Right cardiac atrium (tissue), 5 donors: ENCODE results near the gene LMX1B. TPM values are rescaled to one million over a fixed set of nuclear protein-coding genes. Genes with fewer than 3 reads are reported as not detected.

Experiments
- ATAC-seq, 2 donors: fragments of 200-7000 bp; cut with Tn5 transposase; one replicate each; pipeline versions ENCODE4 v1.8.0 to v1.9.1; 2020; ENCODE audit warnings: moderate library complexity in 2 of 2, mild to moderate bottlenecking in 1 of 2
- DNase-seq, 3 donors: peaks; one replicate each; pipeline ENCODE4 v3.0.0-alpha.2; 2020
- H3K27ac ChIP-seq: one replicate; pipeline ENCODE4 v1.5.1; 2013; ENCODE audit warnings: mild to moderate bottlenecking, low read length, control low read depth, moderate library complexity
- H3K27me3 ChIP-seq: one replicate; pipeline ENCODE4 v1.6.1; 2013; ENCODE audit not compliant: control insufficient read depth, insufficient read depth
- H3K4me1 ChIP-seq: one replicate; pipeline ENCODE4 v1.6.1; 2013; ENCODE audit warnings: low read length; ENCODE audit not compliant: control insufficient read depth, insufficient read depth
- H3K4me3 ChIP-seq: one replicate; pipeline ENCODE4 v1.5.1; 2013; ENCODE audit warnings: low read length, control low read depth
- H3K9me3 ChIP-seq: one replicate; pipeline ENCODE4 v1.6.1; 2013; ENCODE audit warnings: low read length; ENCODE audit not compliant: control insufficient read depth
- WGBS: extraction: QIAGEN DNeasy Blood & Tissue Kit; methylation state at CpG from one replicate; pipeline ENCODE4 v1.1.7; 2013; 5-methylcytosine and 5-hydroxymethylcytosine counted together
- intact Hi-C, 4 donors: fragments of 100-400 bp; cut with DNase I; formaldehyde crosslinking; loops; one replicate each; pipeline versions ENCODE4 v1.11.0 to v1.14.0; 2022 to 2023
- polyA plus RNA-seq: library from polyadenylated mRNA; stranded (reverse); fragments of 200-250 nt; gene quantifications from one replicate; pipeline ENCODE4 v1.2.3, GENCODE V29; 2013
- total RNA-seq, 4 donors: library from RNA; stranded (reverse); fragmentation: NEBNext Ultra II Directional; extraction: Animal tissue kit (Norgen Biotek cat#: 25700); gene quantifications; one replicate each; pipeline ENCODE4 v1.2.1, GENCODE V29; 2021
- donor health status: healthy with polysubstance abuse.
- donor health status: DM: no; HTN: yes; CAD: no.
- donor health status: DM: no; HTN: no; CAD: no.
- donor health status: DM: no; HTN: yes; CAD: no; lungs with severe emphysema.
- donor health status: DM: yes; HTN: yes; CAD: no.

LMX1B gene
- total and polyA plus RNA-seq, 5 donors, result 0.81 to 3.6 (median 1.7) TPM

GRCh38 chr9:126672634-126673284 is 59.0 kb downstream of the LMX1B start:
- 70% methylated on average over 18 of the region's 18 CpGs for WGBS
- ATAC-seq, result peak; percentile 25 to 32
- Histone ChIP-seq H3K27ac (no peak overlapping the region), H3K4me3 (no peak overlapping the region), H3K9me3 (no peaks in the 10 kb centered on the region), H3K4me1 (no peaks in the 10 kb centered on the region), H3K27me3 (no peaks in the 10 kb centered on the region)
- intact Hi-C loops, result no loop called here
- DNase-seq, result peak in 2 of 3 donors; percentile 73 to 74

GRCh38 chr9:126673689-126674364 is 60.1 kb downstream of the LMX1B start:
- Histone ChIP-seq H3K4me1 (no peaks in the 10 kb centered on the region), H3K9me3 (no peaks in the 10 kb centered on the region), H3K4me3 (no peak overlapping the region), H3K27me3 (no peaks in the 10 kb centered on the region), H3K27ac (no peak overlapping the region)
- no peak for ATAC-seq
- 35% methylated on average over 13 of the region's 13 CpGs for WGBS
- intact Hi-C loops, result no loop called here
- DNase-seq, result peak in 1 of 3 donors; percentile 58

DNA sequence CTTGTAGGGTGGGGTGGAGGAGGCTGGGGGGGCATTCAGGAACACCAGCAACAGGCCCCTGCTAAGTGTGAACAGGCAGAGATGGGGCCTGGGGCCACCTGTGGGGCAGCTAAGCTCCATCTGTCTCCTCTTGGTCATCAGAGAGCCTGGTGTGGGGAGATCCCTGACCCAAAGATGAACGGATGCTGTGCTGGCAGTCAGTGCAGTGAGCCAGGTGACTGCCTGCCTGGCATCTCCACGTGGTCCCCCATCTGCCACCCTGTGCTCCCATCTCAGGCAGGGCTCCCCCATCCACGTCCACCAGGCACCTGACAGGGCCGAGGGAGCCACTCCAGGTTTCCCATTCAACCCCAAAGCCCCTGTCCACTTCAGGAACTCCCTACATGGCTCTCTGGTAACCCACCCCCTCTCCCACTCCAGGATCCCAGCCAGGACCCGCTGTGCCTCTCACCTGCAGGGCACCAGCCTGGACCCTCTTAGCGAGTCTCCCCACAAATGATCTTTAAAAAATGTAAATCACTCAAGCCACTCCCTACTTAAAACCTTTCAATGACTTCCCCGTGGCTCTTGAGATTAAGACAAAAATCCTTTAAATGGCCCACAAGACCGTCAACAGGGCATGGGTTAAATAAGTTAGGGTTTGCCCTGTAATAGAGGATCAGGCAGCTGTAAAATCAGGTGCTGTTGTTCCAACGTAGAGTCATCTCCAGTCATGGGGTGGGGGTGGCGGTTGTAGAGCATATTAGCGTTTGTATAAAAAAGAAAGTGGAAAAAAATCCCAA is 60.8 kb downstream of the LMX1B start:
- H3K4me1 ChIP-seq, result no peaks in the 10 kb centered on the region
- H3K27me3 ChIP-seq, result no peaks in the 10 kb centered on the region
- intact Hi-C loops, result no loop called here
- no peak overlapping the region for H3K4me3 ChIP-seq
- DNase-seq (peak in 1 of 3 donors; percentile 24), ATAC-seq (no peak)
- 56% methylated on average over 11 of the region's 11 CpGs for WGBS
- H3K27ac ChIP-seq, result no peak overlapping the region
- H3K9me3 ChIP-seq, result no peaks in the 10 kb centered on the region

GRCh38 chr9:126675147-126675467 is 61.4 kb downstream of the LMX1B start:
- Histone ChIP-seq H3K4me1 (no peaks in the 10 kb centered on the region), H3K27me3 (no peaks in the 10 kb centered on the region), H3K27ac (no peak overlapping the region), H3K4me3 (no peak overlapping the region), H3K9me3 (no peaks in the 10 kb centered on the region)
- WGBS, result 58% methylated on average over 8 of the region's 8 CpGs
- DNase-seq (peak in 1 of 3 donors; percentile 6), ATAC-seq (no peak)
- intact Hi-C loops, result no loop called here

DNA sequence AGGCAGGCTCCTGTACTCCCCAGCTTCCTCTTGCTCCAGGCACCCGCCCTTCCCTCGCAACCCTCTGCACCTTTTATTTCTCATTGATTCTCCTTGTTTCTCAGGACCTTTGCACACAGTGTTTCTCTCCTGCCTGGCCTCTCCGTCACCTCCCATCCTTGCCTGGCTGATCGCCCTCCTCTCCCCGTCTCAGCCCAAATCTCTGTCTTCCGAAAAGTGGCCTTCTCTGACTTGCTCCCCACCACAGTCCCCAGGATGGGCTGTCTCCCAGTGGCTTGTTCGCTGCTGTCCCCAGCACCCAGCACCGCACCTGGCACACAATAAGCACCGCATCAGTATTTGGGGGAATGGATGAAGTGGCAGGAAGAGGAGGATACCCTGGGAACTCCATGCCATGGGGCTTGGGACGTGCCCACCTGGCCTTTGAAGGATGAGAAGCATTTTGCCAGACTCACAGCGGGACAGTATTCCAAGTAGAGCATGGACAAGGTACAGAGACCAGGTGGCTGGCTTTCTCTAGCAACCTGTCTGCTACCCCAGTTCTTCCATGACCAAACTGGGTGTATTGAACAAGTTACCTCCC is 62.5 kb downstream of the LMX1B start:
- ATAC-seq, result no peak
- intact Hi-C loops, result no loop called here
- Histone ChIP-seq H3K4me3 (no peak overlapping the region), H3K9me3 (no peaks in the 10 kb centered on the region), H3K27ac (no peak overlapping the region), H3K27me3 (no peaks in the 10 kb centered on the region), H3K4me1 (no peaks in the 10 kb centered on the region)
- peak in 1 of 3 donors; percentile 38 for DNase-seq
- 41% methylated on average over 11 of the region's 11 CpGs for WGBS

- H3K27ac ChIP-seq, result no peak overlapping the region
- 25% methylated on average over 24 of the region's 24 CpGs for WGBS
- H3K27me3 ChIP-seq, result no peaks in the 10 kb centered on the region
- DNase-seq (peak in 1 of 3 donors; percentile 47), ATAC-seq (no peak)
- no peaks in the 10 kb centered on the region for H3K9me3 ChIP-seq
- no peaks in the 10 kb centered on the region for H3K4me1 ChIP-seq
- intact Hi-C loops, result no loop called here
- no peak overlapping the region for H3K4me3 ChIP-seq
Measured at GRCh38 chr9:126676685-126677143, 63.0 kb downstream of the LMX1B start.

GRCh38 chr9:126677188-126678084 is 63.7 kb downstream of the LMX1B start:
- H3K4me1 ChIP-seq, result no peaks in the 10 kb centered on the region
- H3K27me3 ChIP-seq, result no peaks in the 10 kb centered on the region
- no peak overlapping the region for H3K4me3 ChIP-seq
- ATAC-seq, result no peak
- DNase-seq, result peak in 1 of 3 donors; percentile 12
- 49% methylated on average over 11 of the region's 11 CpGs for WGBS
- intact Hi-C loops, result no loop called here
- H3K27ac ChIP-seq, result no peak overlapping the region
- H3K9me3 ChIP-seq, result no peaks in the 10 kb centered on the region

DNA sequence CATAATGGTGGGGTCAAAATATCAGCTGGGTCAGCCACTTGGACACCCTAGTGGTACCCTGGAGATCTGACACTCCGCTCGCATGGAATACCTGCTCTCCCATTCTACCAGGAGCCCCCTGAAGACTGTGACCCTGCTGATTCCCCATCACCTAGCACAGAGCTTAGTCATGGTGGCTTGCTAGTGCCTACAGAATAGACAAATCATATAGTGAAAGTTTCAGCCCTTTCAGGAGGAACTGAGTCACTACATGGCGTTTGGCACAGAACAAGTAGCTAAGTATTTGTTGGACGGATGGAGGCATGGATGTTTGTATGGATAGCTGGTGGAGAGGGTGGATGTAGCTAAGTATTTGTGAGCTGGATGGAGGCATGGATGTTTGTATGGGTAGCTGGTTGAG is 65.3 kb downstream of the LMX1B start:
- H3K9me3 ChIP-seq, result no peaks in the 10 kb centered on the region
- 87% methylated on average over 4 of the region's 4 CpGs for WGBS
- no peak overlapping the region for H3K27ac ChIP-seq
- intact Hi-C loops, result no loop called here
- H3K4me3 ChIP-seq, result no peak overlapping the region
- no peaks in the 10 kb centered on the region for H3K27me3 ChIP-seq
- ATAC-seq, result no peak
- no peaks in the 10 kb centered on the region for H3K4me1 ChIP-seq
- no peak for DNase-seq

GRCh38 chr9:126681336-126681735 is 67.6 kb downstream of the LMX1B start:
- no peaks in the 10 kb centered on the region for H3K9me3 ChIP-seq
- ATAC-seq, result no peak
- no peaks in the 10 kb centered on the region for H3K4me1 ChIP-seq
- intact Hi-C loops, result loop anchor here in 3 of 4 donors (5.0 to 10.0 kb wide), 3 partner anchors 67 to 177 kb away; partner anchors contain the start of gene LMX1B (in 1 of the 3)
- no peak overlapping the region for H3K27ac ChIP-seq
- DNase-seq, result peak in 1 of 3 donors; percentile 50
- no peak overlapping the region for H3K4me3 ChIP-seq
- no peaks in the 10 kb centered on the region for H3K27me3 ChIP-seq
- 61% methylated on average over 7 of the region's 7 CpGs for WGBS

GRCh38 chr9:126682113-126682810 is 68.5 kb downstream of the LMX1B start:
- no peak for ATAC-seq
- no peaks in the 10 kb centered on the region for H3K27me3 ChIP-seq
- H3K9me3 ChIP-seq, result no peaks in the 10 kb centered on the region
- H3K4me1 ChIP-seq, result no peaks in the 10 kb centered on the region
- peak in 1 of 3 donors; percentile 62 for DNase-seq
- intact Hi-C loops, result loop anchor here in 3 of 4 donors (5.0 to 10.0 kb wide), 3 partner anchors 67 to 177 kb away; partner anchors contain the start of gene LMX1B (in 1 of the 3)
- WGBS, result 45% methylated on average over 24 of the region's 24 CpGs
- no peak overlapping the region for H3K4me3 ChIP-seq
- no peak overlapping the region for H3K27ac ChIP-seq
